Fibroblast of the aortic adventitia (primary cell): Measurements from ENCODE around the gene EYS. TPM values are rescaled to one million over a fixed set of nuclear protein-coding genes. Genes with fewer than 3 reads are reported as not detected.
"Not testable (repeated sequence)": the region's sequence is repeated elsewhere in the genome, so short reads cannot be mapped to it uniquely, and the experiment has no call there.

Experiments
- DNase-seq: peaks from one replicate; pipeline ENCODE4 v3.0.0-alpha.2; 2010; ENCODE audit warnings: low read depth
- H3K4me3 ChIP-seq: 2 replicates; pipeline ENCODE4 v1.5.1; 2011; ENCODE audit warnings: low read depth, mild to moderate bottlenecking, control low read depth, low read length, moderate library complexity
- CTCF ChIP-seq: IDR thresholded peaks from 2 replicates; pipeline ENCODE4 v1.5.1; 2011; ENCODE audit warnings: mild to moderate bottlenecking, low read length, control low read depth, inconsistent platforms; ENCODE audit not compliant: insufficient read depth
- total RNA-seq: library from RNA; depleted of rRNA; stranded (reverse); fragments of >200 nt; gene quantifications from 2 replicates; pipeline ENCODE4 v1.2.3, GENCODE V29; 2012; ENCODE audit warnings: low replicate concordance

EYS gene
- total RNA-seq, 1 donor, result 0.09 TPM

GRCh38 chr6:63844287-63844686 is 1862.7 kb downstream of the EYS start:
- DNase-seq, result peak; percentile 57
- no peak for TF ChIP-seq CTCF
- H3K4me3 ChIP-seq, result no peak overlapping the region

DNA sequence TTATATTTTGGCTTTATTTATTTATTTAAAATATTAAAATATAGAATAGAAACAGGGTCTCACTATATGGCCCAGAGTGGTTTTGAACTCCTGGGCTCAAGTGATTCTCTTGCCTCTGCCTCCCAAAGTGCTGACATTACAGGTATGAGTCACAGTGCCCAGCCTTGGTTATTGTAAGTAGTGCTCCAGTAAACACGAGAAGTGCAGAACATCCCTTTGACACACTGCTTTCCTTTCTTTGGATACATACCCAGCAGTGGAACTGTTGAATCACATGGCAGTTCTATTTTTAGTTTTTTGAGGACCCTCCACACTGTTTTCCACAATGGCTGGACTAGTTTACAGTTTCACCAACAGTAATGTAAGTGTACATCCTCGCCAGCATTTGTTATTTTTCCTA is 1867.5 kb downstream of the EYS start:
- H3K4me3 ChIP-seq, result no peak overlapping the region
- no peak for TF ChIP-seq CTCF
- DNase-seq, result peak; percentile 15

- H3K4me3 ChIP-seq, DNase-seq: not testable (repeated sequence)
These were observed 1878.3 kb downstream of the EYS start for GRCh38 chr6:63828678-63829077.

DNA sequence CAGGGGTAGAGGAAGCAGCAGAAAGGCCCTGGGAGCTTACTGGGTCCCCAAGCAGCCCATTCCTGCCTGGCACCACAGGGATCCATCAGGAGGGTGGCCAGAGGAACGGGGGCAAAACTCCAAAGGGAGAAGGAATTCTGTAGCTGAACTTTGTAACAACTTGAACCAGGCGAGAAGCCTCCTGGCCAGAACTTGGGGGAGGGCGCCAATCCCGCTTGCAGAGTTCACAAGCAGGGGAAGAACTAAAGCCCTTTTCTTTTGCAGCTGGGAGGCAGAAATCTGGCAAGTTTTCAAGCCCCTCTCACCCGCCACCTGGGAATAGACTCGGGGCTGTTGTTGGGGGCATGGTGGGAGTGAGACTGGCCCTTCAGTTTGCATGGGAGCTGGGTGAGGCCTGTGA is 1882.3 kb downstream of the EYS start:
- TF ChIP-seq CTCF, result no peak
- DNase-seq, result no peak
- H3K4me3 ChIP-seq, result no peak overlapping the region

GRCh38 chr6:63821442-63821841 is 1885.6 kb downstream of the EYS start:
- no peak for DNase-seq
- H3K4me3 ChIP-seq, result no peak overlapping the region
- TF ChIP-seq CTCF, result no peak

GRCh38 chr6:63819831-63820230 is 1887.2 kb downstream of the EYS start:
- no peak for TF ChIP-seq CTCF
- DNase-seq, result no peak
- no peak overlapping the region for H3K4me3 ChIP-seq

GRCh38 chr6:63817492-63818050 is 1889.5 kb downstream of the EYS start:
- DNase-seq, result no peak
- H3K4me3 ChIP-seq, result no peak overlapping the region
- TF ChIP-seq CTCF, result no peak
